Tibial artery (tissue), 4 donors: ENCODE data around the gene MACROH2A1.
"Not testable (repeated sequence)": the region's sequence is repeated elsewhere in the genome, so short reads cannot be mapped to it uniquely, and the experiment has no call there.

Experiments used
- DNase-seq, 2 donors: peaks; one replicate each; pipeline ENCODE4 v3.0.0-alpha.2; 2019
- H3K27ac ChIP-seq, 2 donors: fragments of 200-600 bp; sonication (generic) in 1 of 2; 1 replicate in 1 of 2; 2 replicates in 1 of 2; pipeline ENCODE4 v1.5.1; 2018 to 2019; ENCODE audit warnings: mild to moderate bottlenecking in 1 of 2
- H3K27me3 ChIP-seq, 2 donors: fragments of 200-600 bp; sonication (generic) in 1 of 2; one replicate each; pipeline versions ENCODE4 v1.5.1 to v1.6.0; 2016 to 2019
- H3K36me3 ChIP-seq, 3 donors: fragments of 200-600 bp; sonication (generic) in 2 of 3; one replicate each; pipeline ENCODE4 v1.5.1; 2016 to 2019; ENCODE audit warnings: mild to moderate bottlenecking in 2 of 3
- H3K4me1 ChIP-seq, 4 donors: fragments of 200-600 bp; sonication (generic) in 2 of 4; 1 replicate in 3 of 4; 2 replicates in 1 of 4; pipeline ENCODE4 v1.5.1; 2016 to 2019
- H3K4me3 ChIP-seq, 2 donors: fragments of 200-600 bp; sonication (generic) in 1 of 2; 1 replicate in 1 of 2; 2 replicates in 1 of 2; pipeline ENCODE4 v1.5.1; 2018 to 2019; ENCODE audit warnings: mild to moderate bottlenecking in 2 of 2
- H3K9me3 ChIP-seq, 3 donors: fragments of 200-600 bp; sonication (generic) in 1 of 3; one replicate each; pipeline ENCODE4 v1.5.1; 2016 to 2019
- intact Hi-C: fragments of 100-400 bp; cut with DNase I; formaldehyde crosslinking; loops from one replicate; pipeline ENCODE4 v1.15.0; 2023; ENCODE audit warnings: low total_unique reads
- TF ChIP-seq, protein P1 (sequence below), 2 experiments: fragments of 200-600 bp in 1 of 2; fragments of 450-650 bp in 1 of 2; IDR thresholded peaks; one replicate each; pipeline ENCODE4 v1.5.1; 2017 to 2019; ENCODE audit warnings: antibody characterized with exemption in 2 of 2, mild to moderate bottlenecking in 1 of 2, moderate library complexity in 1 of 2

MACROH2A1 gene

DNA sequence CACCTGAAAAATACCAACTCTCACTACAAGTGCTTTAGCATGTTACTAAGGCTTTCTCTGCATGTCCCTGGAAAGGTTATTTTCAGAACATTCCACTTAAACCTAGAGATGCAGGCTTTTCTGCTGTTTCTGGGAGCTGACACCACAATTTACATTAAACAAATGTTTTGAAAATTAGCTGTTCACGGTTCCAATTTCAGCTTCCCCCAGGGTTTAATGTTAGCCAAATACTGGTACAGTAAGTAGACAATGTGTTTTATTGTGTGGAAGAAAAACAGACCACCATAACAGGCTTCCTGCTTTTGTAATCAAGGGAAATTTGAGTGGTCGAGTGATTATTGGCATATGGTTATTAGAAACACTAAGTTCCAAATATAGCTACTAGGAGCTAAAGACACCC, 32.0 kb downstream of the MACROH2A1 start:
- intact Hi-C loops = no loop called here
- Histone ChIP-seq H3K36me3 (peaks cover 38 to 59% (median 59%) of the 10 kb centered on the region in 3 donors), H3K27me3 (no peaks in the 10 kb centered on the region), H3K4me1 (no peaks in the 10 kb centered on the region), H3K27ac (no peak overlapping the region), H3K9me3 (no peaks in the 10 kb centered on the region), H3K4me3 (no peak overlapping the region)
- DNase-seq = no peak
- TF ChIP-seq, protein P1, sequence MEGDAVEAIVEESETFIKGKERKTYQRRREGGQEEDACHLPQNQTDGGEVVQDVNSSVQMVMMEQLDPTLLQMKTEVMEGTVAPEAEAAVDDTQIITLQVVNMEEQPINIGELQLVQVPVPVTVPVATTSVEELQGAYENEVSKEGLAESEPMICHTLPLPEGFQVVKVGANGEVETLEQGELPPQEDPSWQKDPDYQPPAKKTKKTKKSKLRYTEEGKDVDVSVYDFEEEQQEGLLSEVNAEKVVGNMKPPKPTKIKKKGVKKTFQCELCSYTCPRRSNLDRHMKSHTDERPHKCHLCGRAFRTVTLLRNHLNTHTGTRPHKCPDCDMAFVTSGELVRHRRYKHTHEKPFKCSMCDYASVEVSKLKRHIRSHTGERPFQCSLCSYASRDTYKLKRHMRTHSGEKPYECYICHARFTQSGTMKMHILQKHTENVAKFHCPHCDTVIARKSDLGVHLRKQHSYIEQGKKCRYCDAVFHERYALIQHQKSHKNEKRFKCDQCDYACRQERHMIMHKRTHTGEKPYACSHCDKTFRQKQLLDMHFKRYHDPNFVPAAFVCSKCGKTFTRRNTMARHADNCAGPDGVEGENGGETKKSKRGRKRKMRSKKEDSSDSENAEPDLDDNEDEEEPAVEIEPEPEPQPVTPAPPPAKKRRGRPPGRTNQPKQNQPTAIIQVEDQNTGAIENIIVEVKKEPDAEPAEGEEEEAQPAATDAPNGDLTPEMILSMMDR (IDR thresholded peaks at IDR 0.05) = no peak

DNA sequence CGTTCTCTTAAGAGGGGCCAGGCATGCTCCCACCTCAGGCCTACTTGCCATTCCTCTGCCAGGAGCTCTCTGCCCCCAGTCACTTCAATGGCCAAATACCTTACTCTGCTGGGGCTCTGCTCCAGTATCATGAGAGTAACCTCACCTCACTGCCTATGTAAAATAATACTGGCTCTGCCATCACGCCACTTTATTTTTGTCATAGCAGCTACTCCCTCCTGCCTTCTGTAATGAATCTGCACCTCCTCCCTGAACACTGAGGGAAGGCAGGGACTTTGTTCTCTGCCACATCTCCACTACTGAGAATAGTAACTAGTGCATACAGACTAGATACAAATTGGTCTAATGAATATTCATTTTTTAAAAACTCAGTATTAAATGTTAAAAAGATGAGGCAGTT, 33.8 kb downstream of the MACROH2A1 start:
- H3K4me3 ChIP-seq = no peak overlapping the region
- no peak overlapping the region for H3K27ac ChIP-seq
- intact Hi-C loops = no loop called here
- TF ChIP-seq, protein P1 (IDR thresholded peaks at IDR 0.05) = no peak
- DNase-seq = no peak
- peaks cover 40 to 71% (median 68%) of the 10 kb centered on the region in 3 donors for H3K36me3 ChIP-seq
- no peaks in the 10 kb centered on the region for H3K4me1 ChIP-seq
- H3K27me3 ChIP-seq = no peaks in the 10 kb centered on the region
- H3K9me3 ChIP-seq = no peaks in the 10 kb centered on the region

DNA sequence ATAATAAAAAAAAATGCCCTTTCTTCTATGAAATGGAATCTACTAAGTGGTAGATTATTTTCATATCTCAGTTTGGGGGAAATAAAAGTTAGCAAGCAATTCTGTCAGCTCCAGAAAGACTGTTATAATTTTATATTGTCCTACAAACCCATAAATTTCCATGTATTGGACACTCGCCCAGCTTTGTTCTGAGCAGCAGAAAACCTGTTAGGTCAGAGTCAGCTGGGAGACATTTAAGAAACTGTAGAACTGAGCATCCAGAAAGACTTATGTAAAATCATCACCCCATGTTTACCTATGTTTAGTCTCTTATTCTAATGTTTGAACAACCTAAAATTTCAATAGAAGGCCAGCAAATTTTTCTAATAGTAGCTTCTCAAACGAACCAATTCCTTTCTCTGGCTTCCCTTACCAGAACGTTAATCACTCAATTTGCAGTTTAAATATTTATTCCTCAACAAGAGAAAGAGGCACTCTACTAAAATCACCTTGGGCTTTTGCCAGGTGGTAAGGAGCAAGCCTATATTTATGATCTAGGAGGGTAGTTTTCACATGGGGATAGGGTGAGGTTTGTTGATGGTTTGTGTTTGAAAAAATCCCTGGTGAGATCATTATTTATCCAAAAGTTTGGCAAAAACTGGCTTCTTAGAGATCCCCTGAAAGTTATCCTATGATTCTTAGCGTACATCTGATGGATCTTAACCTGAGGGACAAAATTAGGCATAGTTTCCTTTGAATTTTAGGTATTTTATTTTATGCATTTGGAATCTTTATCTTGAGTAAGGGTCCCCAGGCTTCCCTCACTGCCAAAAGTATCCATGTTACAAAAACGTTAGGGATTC, 34.4 kb downstream of the MACROH2A1 start:
- Histone ChIP-seq H3K27me3 (no peaks in the 10 kb centered on the region), H3K4me3 (no peak overlapping the region), H3K27ac (no peak overlapping the region), H3K36me3 (peaks cover 40 to 71% (median 68%) of the 10 kb centered on the region in 3 donors), H3K9me3 (no peaks in the 10 kb centered on the region), H3K4me1 (no peaks in the 10 kb centered on the region)
- intact Hi-C loops = no loop called here
- DNase-seq = no peak
- TF ChIP-seq, protein P1 (IDR thresholded peaks at IDR 0.05) = no peak

DNA sequence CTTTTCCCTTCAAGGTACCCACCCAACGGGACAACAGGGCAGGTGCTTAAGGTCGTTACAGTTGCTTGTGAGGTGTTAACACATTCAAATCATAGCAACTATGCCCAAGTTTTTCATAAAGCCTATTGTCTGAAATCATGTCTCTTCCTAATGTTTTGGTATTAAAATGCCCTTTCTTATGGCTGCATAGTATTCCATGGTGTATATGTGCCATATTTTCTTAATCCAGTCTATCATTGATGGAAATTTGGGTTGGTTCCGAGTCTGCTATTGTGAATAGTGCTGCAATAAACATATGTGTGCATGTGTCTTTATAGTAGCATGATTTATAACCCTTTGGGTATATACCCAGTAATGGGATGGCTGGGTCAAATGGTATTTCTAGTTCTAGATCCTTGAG, 35.7 kb downstream of the MACROH2A1 start:
- H3K27ac ChIP-seq, H3K4me1 ChIP-seq, H3K27me3 ChIP-seq, intact Hi-C loops, H3K4me3 ChIP-seq, H3K9me3 ChIP-seq, DNase-seq: not testable (repeated sequence)
- peaks cover 30 to 65% (median 57%) of the 10 kb centered on the region in 3 donors for H3K36me3 ChIP-seq

DNA sequence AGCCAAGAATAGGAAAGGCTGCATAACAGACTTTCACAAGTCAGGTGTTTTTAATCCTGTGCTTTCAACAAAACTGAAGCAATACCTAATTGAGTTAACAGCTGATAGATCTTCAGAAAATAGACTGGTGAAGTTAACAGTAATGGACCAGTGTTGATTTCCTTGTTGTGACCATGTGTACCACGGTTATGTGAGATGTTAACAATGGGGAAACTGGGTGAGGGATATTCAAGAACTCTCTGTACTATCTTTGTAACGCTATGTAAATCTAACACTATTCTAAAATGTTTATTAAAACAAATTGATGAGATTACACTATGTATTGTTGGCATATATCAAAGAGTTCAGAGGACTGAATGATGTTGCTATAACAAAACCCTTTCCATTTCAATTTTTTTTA, 36.9 kb downstream of the MACROH2A1 start:
- Histone ChIP-seq H3K27ac (no peak overlapping the region), H3K27me3 (no peaks in the 10 kb centered on the region), H3K36me3 (peaks cover 18 to 54% (median 44%) of the 10 kb centered on the region in 3 donors), H3K4me3 (no peak overlapping the region), H3K4me1 (peaks cover 0 to 6% (median 3%) of the 10 kb centered on the region in 4 donors), H3K9me3 (no peaks in the 10 kb centered on the region)
- intact Hi-C loops = no loop called here
- TF ChIP-seq, protein P1 (IDR thresholded peaks at IDR 0.05) = no peak
- DNase-seq = no peak
